GM23338 (cell line): ENCODE results near the gene OSBPL3. TPM values are rescaled to one million over a fixed set of nuclear protein-coding genes. Genes with fewer than 3 reads are reported as not detected.

ENCODE experiments used
- ATAC-seq: fragments of 200-7000 bp; cut with Tn5 transposase; 3 replicates; pipeline ENCODE4 v1.9.1; 2020
- DNase-seq: peaks from one replicate; pipeline ENCODE4 v3.0.0-alpha.2; 2015; ENCODE audit warnings: low spot score
- H2AFZ ChIP-seq: fragments of 200-600 bp; sonication (generic); 2 replicates; pipeline ENCODE4 v1.8.0; 2016; ENCODE audit warnings: antibody characterized with exemption, mild to moderate bottlenecking, moderate library complexity
- H3F3A ChIP-seq: fragments of 200-600 bp; sonication (generic); replicated peaks from 2 replicates; pipeline ENCODE4 v1.8.0; 2017; ENCODE audit warnings: antibody characterized with exemption, mixed run types, low read depth
- H3K27ac ChIP-seq: fragments of 200-600 bp; sonication (generic); 2 replicates; pipeline ENCODE4 v1.6.1; 2016; ENCODE audit warnings: low read depth
- H3K27me3 ChIP-seq: fragments of 200-600 bp; sonication (generic); 2 replicates; pipeline ENCODE4 v1.8.0; 2016; ENCODE audit warnings: mild to moderate bottlenecking, mixed run types, moderate library complexity; ENCODE audit not compliant: insufficient read depth
- H3K36me3 ChIP-seq: fragments of 200-600 bp; sonication (generic); 2 replicates; pipeline ENCODE4 v1.8.0; 2016; ENCODE audit warnings: mild to moderate bottlenecking; ENCODE audit not compliant: insufficient read depth
- H3K4me1 ChIP-seq: fragments of 200-600 bp; sonication (generic); 2 replicates; pipeline ENCODE4 v1.8.0; 2016; ENCODE audit warnings: mild to moderate bottlenecking, moderate library complexity; ENCODE audit not compliant: insufficient read depth
- H3K4me2 ChIP-seq: fragments of 200-600 bp; sonication (generic); 2 replicates; pipeline ENCODE4 v1.7.1; 2017; ENCODE audit warnings: mixed run types
- H3K4me3 ChIP-seq: fragments of 200-600 bp; sonication (generic); 2 replicates; pipeline ENCODE4 v1.6.1; 2016; ENCODE audit warnings: mixed run types
- H3K79me2 ChIP-seq: fragments of 200-600 bp; sonication (generic); replicated peaks from 2 replicates; pipeline ENCODE4 v1.8.0; 2017; ENCODE audit warnings: mild to moderate bottlenecking; ENCODE audit not compliant: insufficient read depth
- H3K9me2 ChIP-seq: fragments of 200-600 bp; sonication (generic); 2 replicates; pipeline ENCODE4 v1.8.0; 2017; ENCODE audit not compliant: insufficient read depth
- H4K20me1 ChIP-seq: fragments of 200-600 bp; sonication (generic); replicated peaks from 2 replicates; pipeline ENCODE4 v1.8.0; 2017; ENCODE audit warnings: mild to moderate bottlenecking; ENCODE audit not compliant: insufficient read depth
- H3K27ac Mint-ChIP-seq: 2 replicates; pipeline ENCODE4 v1.8.0; 2020; ENCODE audit warnings: inconsistent platforms, mild to moderate bottlenecking, moderate library complexity, mixed read lengths
- H3K27me3 Mint-ChIP-seq: 3 replicates; pipeline ENCODE4 v1.8.0; 2022; ENCODE audit warnings: low read depth, mild to moderate bottlenecking, moderate library complexity, mixed read lengths, inconsistent platforms; ENCODE audit not compliant: insufficient read depth, poor library complexity
- H3K36me3 Mint-ChIP-seq: 3 replicates; pipeline ENCODE4 v1.8.0; 2021; ENCODE audit warnings: low read depth, mild to moderate bottlenecking, inconsistent platforms, moderate library complexity, mixed read lengths
- H3K4me1 Mint-ChIP-seq: 3 replicates; pipeline ENCODE4 v1.8.0; 2020; ENCODE audit warnings: mild to moderate bottlenecking, inconsistent platforms, mixed read lengths
- H3K4me3 Mint-ChIP-seq: 3 replicates; pipeline ENCODE4 v1.8.0; 2021; ENCODE audit warnings: moderate library complexity, mild to moderate bottlenecking, inconsistent platforms, mixed read lengths
- H3K9me3 Mint-ChIP-seq: 3 replicates; pipeline ENCODE4 v1.8.0; 2020; ENCODE audit warnings: moderate library complexity, mild to moderate bottlenecking, inconsistent platforms, mixed read lengths
- CREB1 ChIP-seq: fragments of 250-450 bp; sonication (Bioruptor Pico); IDR thresholded peaks from 2 replicates; pipeline ENCODE4 v1.5.0; 2020; ENCODE audit warnings: low read depth, mild to moderate bottlenecking, moderate library complexity
- CTCF ChIP-seq, 2 experiments: fragments of 200-600 bp in 1 of 2; sonication (generic) in 1 of 2; conservative IDR thresholded peaks; 2 replicates each; pipeline versions ENCODE4 v1.5.1 to v1.6.1; 2016 to 2017; ENCODE audit warnings: antibody characterized with exemption in 2 of 2, low read depth in 2 of 2, mild to moderate bottlenecking in 2 of 2, moderate library complexity in 1 of 2
- ETS1 ChIP-seq: IDR thresholded peaks from 2 replicates; pipeline ENCODE4 v1.6.1; 2016; ENCODE audit warnings: antibody characterized with exemption
- EZH2 ChIP-seq: fragments of 200-600 bp; sonication (generic); IDR thresholded peaks from one replicate; pipeline ENCODE4 v1.8.0; 2017; ENCODE audit warnings: antibody characterized with exemption, mild to moderate bottlenecking, low read depth; ENCODE audit not compliant: unreplicated experiment
- EZH2phosphoT487 ChIP-seq: fragments of 200-600 bp; sonication (generic); IDR thresholded peaks from one replicate; pipeline ENCODE4 v1.8.1; 2018; ENCODE audit warnings: antibody characterized with exemption; ENCODE audit not compliant: unreplicated experiment
- JUNB ChIP-seq: IDR thresholded peaks from one replicate; pipeline ENCODE4 v1.6.1; 2016; ENCODE audit warnings: antibody characterized with exemption; ENCODE audit not compliant: unreplicated experiment
- NANOG ChIP-seq: IDR thresholded peaks from 2 replicates; pipeline ENCODE4 v1.6.1; 2016; ENCODE audit warnings: antibody characterized with exemption, borderline replicate concordance
- POLR2AphosphoS5 ChIP-seq: IDR thresholded peaks from 2 replicates; pipeline ENCODE4 v1.6.1; 2016; ENCODE audit warnings: antibody characterized with exemption, low read depth
- REST ChIP-seq: IDR thresholded peaks from one replicate; pipeline ENCODE4 v1.6.1; 2018; ENCODE audit warnings: antibody characterized with exemption; ENCODE audit not compliant: unreplicated experiment
- STAT1 ChIP-seq: IDR thresholded peaks from one replicate; pipeline ENCODE4 v1.6.1; 2016; ENCODE audit warnings: antibody characterized with exemption; ENCODE audit not compliant: unreplicated experiment
- ZNF114 ChIP-seq: fragments of 250-450 bp; sonication (Bioruptor Pico); IDR thresholded peaks from 2 replicates; pipeline ENCODE4 v1.5.0; 2020; ENCODE audit warnings: mild to moderate bottlenecking, moderate library complexity
- ZNF331 ChIP-seq: fragments of 250-450 bp; sonication (Bioruptor Pico); IDR thresholded peaks from 2 replicates; pipeline ENCODE4 v1.5.0; 2020; ENCODE audit warnings: low read depth, mild to moderate bottlenecking, moderate library complexity
- ZNF462 ChIP-seq: fragments of 250-450 bp; sonication (Bioruptor Pico); IDR thresholded peaks from 2 replicates; pipeline ENCODE4 v1.5.0; 2020; ENCODE audit warnings: mild to moderate bottlenecking, moderate library complexity
- polyA plus RNA-seq: library from polyadenylated mRNA; unstranded; fragments of >200 nt; fragmentation: Nextera tagmentation; extraction: Ambion mirVana; gene quantifications from 2 replicates; pipeline ENCODE4 v1.2.1, GENCODE V29; 2016
- total RNA-seq: library from RNA; depleted of rRNA; stranded (reverse); fragments of >200 nt; shearing (Covaris generic); gene quantifications from 2 replicates; pipeline ENCODE4 v1.2.3, GENCODE V29; 2014

OSBPL3 gene
- total and polyA plus RNA-seq, 2 experiments from 2014 or later, result 7.2 to 15.7 TPM

GRCh38 chr7:24825381-24825794, 154.6 kb downstream of the OSBPL3 start:
- Mint-ChIP-seq H3K27me3 (peaks cover 3% of the 10 kb centered on the region), H3K9me3 (no peaks in the 10 kb centered on the region; the same call in 2 of the 3 replicates), H3K36me3 (no peaks in the 10 kb centered on the region), H3K4me1 (peaks cover 3% of the 10 kb centered on the region; the same call in 2 of the 3 replicates), H3K27ac (no peak overlapping the region), H3K4me3 (no peak overlapping the region)
- Histone ChIP-seq H3K4me2 (no peak overlapping the region), H3K36me3 (no peaks in the 10 kb centered on the region; the same call in 1 of the 2 replicates), H2AFZ (no peak overlapping the region), H4K20me1 (no peaks in the 10 kb centered on the region), H3K4me3 (no peak overlapping the region), H3K27ac (no peak overlapping the region), H3K79me2 (no peaks in the 10 kb centered on the region), H3K27me3 (no peaks in the 10 kb centered on the region), H3K4me1 (no peaks in the 10 kb centered on the region), H3F3A (no peaks in the 10 kb centered on the region), H3K9me2 (no peaks in the 10 kb centered on the region)
- no peak for DNase-seq
- ATAC-seq, result no peak
- no peak for TF ChIP-seq ZNF331 (CRISPR knock-in tag)
- no peak for TF ChIP-seq EZH2phosphoT487
- no peak for TF ChIP-seq CREB1 (CRISPR knock-in tag)
- TF ChIP-seq EZH2, result no peak
- TF ChIP-seq ZNF114, result no peak
- TF ChIP-seq NANOG, result no peak
- TF ChIP-seq STAT1, result no peak
- TF ChIP-seq ETS1, result no peak
- no peak for TF ChIP-seq CTCF (conservative IDR thresholded peaks at IDR 0.05; ENCODE audit: low read depth in 2 of 2)
- no peak for TF ChIP-seq ZNF462 (CRISPR knock-in tag)
- TF ChIP-seq REST, result no peak
- no peak for TF ChIP-seq JUNB
- TF ChIP-seq POLR2AphosphoS5, result no peak
